ENCODE measurements around the gene VRK3. TPM values are rescaled to one million over a fixed set of nuclear protein-coding genes. Genes with fewer than 3 reads are reported as not detected.

VRK3 gene
- total and polyA plus RNA-seq, 2 donors, result 27.2 to 41.3 TPM

DNA sequence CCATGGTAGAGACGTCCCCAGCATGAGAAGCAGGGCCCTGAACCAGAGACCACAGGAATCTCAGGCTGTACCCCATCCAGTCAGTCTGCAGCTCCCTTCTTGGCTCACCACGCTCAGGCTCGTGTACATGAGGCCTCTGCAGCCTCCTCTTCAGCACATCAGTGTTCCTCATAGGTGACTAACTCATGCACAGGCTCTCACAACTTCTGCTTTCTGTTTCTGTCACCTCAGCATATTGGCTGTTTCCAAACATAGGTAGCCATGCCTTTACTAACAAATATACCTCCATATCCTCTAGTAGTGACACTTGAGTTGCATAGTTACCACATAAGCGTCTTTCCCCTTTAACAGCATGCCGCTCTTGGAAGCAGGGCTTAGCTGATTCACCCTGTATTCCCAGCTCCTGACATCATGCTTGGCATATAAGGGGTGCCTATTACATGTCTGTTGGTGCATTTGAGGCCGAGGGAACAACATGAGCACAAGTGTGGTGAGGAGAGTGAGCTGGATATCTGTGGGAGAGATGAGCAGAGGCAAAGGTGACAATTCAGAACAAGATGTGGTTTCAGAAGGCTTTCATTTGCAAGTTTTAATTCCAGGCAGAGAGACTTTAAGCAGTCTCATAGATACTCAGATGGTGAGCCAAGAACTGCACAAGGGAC is 17.3 kb upstream of the VRK3 start:
- Histone ChIP-seq H3K9me3 (ENCODE audit: control insufficient read depth in 2 of 2, insufficient read depth in 1 of 2, low read length in 1 of 2) (peaks cover 14 to 29% of the 10 kb centered on the region in 2 donors), H3K4me3 (ENCODE audit: low read length in 2 of 2) (no peak overlapping the region), H3K4me1 (ENCODE audit: control insufficient read depth in 2 of 2, insufficient read depth in 2 of 2, low read length in 2 of 2) (no peaks in the 10 kb centered on the region), H3K36me3 (ENCODE audit: control insufficient read depth in 2 of 2, insufficient read depth in 2 of 2, low read length in 1 of 2) (peaks cover 65 to 75% of the 10 kb centered on the region in 2 donors), H3K27ac (ENCODE audit: low read depth in 1 of 2, low read length in 1 of 2) (no peak overlapping the region), H3K27me3 (ENCODE audit: control insufficient read depth in 2 of 2, insufficient read depth in 1 of 2, low read length in 1 of 2) (no peaks in the 10 kb centered on the region)
- 97% methylated on average over 6 of the region's 6 CpGs for WGBS
- no peak for DNase-seq (ENCODE audit: low read depth in 6 of 9, low spot score in 9 of 9)

- Histone ChIP-seq H3K9me3 (ENCODE audit: control insufficient read depth in 2 of 2, insufficient read depth in 1 of 2, low read length in 1 of 2) (peaks cover 14 to 20% of the 10 kb centered on the region in 2 donors), H3K36me3 (ENCODE audit: control insufficient read depth in 2 of 2, insufficient read depth in 2 of 2, low read length in 1 of 2) (peaks cover 57 to 78% of the 10 kb centered on the region in 2 donors), H3K27me3 (ENCODE audit: control insufficient read depth in 2 of 2, insufficient read depth in 1 of 2, low read length in 1 of 2) (no peaks in the 10 kb centered on the region), H3K4me3 (ENCODE audit: low read length in 2 of 2) (no peak overlapping the region), H3K4me1 (ENCODE audit: control insufficient read depth in 2 of 2, insufficient read depth in 2 of 2, low read length in 2 of 2) (no peaks in the 10 kb centered on the region), H3K27ac (ENCODE audit: low read depth in 1 of 2, low read length in 1 of 2) (no peak overlapping the region)
- no peak for DNase-seq (ENCODE audit: low read depth in 6 of 9, low spot score in 9 of 9)
- WGBS, result 99% methylated on average over 6 of the region's 6 CpGs
These were observed 15.8 kb upstream of the VRK3 start for GRCh38 chr19:50040967-50041366.

DNA sequence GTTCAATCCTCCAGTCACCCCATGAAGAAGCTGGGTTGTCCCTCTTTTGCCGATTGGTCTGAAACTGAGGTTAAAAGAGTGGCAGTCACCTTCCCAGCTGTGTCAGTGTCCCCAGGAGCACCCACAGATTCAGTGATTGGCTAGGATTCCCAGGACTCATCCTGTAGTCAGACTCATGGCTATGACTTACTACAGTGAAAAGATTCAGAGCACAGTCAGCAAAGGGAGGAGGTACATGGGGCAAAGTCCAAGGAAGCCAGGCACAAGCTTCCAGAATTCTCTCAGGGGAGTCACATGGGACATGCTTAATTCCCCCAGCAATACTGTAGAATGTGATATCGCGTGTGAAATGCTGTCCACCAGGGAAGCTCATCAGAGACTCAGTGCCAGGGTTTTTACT is 14.8 kb upstream of the VRK3 start:
- Histone ChIP-seq H3K36me3 (ENCODE audit: control insufficient read depth in 2 of 2, insufficient read depth in 2 of 2, low read length in 1 of 2) (peaks cover 47 to 68% of the 10 kb centered on the region in 2 donors), H3K4me3 (ENCODE audit: low read length in 2 of 2) (no peak overlapping the region), H3K9me3 (ENCODE audit: control insufficient read depth in 2 of 2, insufficient read depth in 1 of 2, low read length in 1 of 2) (peaks cover 6 to 10% of the 10 kb centered on the region in 2 donors), H3K4me1 (ENCODE audit: control insufficient read depth in 2 of 2, insufficient read depth in 2 of 2, low read length in 2 of 2) (no peaks in the 10 kb centered on the region), H3K27me3 (ENCODE audit: control insufficient read depth in 2 of 2, insufficient read depth in 1 of 2, low read length in 1 of 2) (no peaks in the 10 kb centered on the region), H3K27ac (ENCODE audit: low read depth in 1 of 2, low read length in 1 of 2) (no peak overlapping the region)
- WGBS, result 98% methylated on average over 3 of the region's 3 CpGs
- no peak for DNase-seq (ENCODE audit: low read depth in 6 of 9, low spot score in 9 of 9)

DNA sequence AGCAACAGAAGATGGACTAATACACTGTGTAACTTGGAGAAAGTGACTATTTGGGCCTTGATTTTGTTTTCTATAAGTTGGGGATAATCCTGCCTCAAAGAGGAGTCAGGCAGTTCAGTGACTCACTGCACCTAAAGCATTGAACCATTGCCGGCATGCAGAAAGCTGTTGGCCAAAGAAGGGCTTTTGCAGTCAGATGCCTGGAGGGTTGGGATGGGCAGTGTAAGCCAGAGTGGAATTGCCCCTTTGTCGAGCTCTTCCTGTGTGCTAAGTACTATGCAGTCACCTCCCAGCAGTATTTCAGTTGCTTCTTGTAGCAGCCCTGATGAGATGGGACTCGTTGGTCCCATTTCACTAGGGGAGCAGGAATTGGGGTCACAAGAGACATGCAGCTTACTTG is 11.7 kb upstream of the VRK3 start:
- H3K4me1 ChIP-seq (ENCODE audit: control insufficient read depth in 2 of 2, insufficient read depth in 2 of 2, low read length in 2 of 2), result no peaks in the 10 kb centered on the region
- WGBS, result 96% methylated on average over 3 of the region's 3 CpGs
- no peaks in the 10 kb centered on the region for H3K27me3 ChIP-seq (ENCODE audit: control insufficient read depth in 2 of 2, insufficient read depth in 1 of 2, low read length in 1 of 2)
- H3K4me3 ChIP-seq (ENCODE audit: low read length in 2 of 2), result no peak overlapping the region
- H3K36me3 ChIP-seq (ENCODE audit: control insufficient read depth in 2 of 2, insufficient read depth in 2 of 2, low read length in 1 of 2), result peaks cover 31 to 73% of the 10 kb centered on the region in 2 donors
- H3K27ac ChIP-seq (ENCODE audit: low read depth in 1 of 2, low read length in 1 of 2), result no peak overlapping the region
- DNase-seq (ENCODE audit: low read depth in 6 of 9, low spot score in 9 of 9), result no peak
- no peaks in the 10 kb centered on the region for H3K9me3 ChIP-seq (ENCODE audit: control insufficient read depth in 2 of 2, insufficient read depth in 1 of 2, low read length in 1 of 2)

DNA sequence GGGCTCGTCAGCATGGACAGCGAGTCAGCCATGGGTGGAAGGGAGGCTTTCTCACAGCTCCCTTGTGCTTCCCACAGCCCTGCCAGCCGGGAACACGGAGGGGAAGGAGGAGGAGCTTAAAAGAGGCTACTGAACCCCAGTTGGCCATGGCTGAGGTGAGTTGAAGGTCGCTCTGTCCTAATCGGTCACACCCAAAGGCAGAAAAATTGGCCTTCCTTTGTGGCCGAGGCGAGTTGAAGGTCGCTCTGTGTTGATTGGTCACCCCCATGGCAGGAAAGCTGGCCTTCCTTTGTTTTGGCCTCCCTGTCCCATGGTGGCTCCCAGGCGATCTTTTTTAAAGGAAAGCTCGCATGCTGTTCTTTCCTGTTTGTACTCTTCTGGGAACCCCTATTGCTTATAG is 5.8 kb upstream of the VRK3 start:
- H3K36me3 ChIP-seq (ENCODE audit: control insufficient read depth in 2 of 2, insufficient read depth in 2 of 2, low read length in 1 of 2), result peaks cover 16 to 41% of the 10 kb centered on the region in 2 donors
- H3K27me3 ChIP-seq (ENCODE audit: control insufficient read depth in 2 of 2, insufficient read depth in 1 of 2, low read length in 1 of 2), result no peaks in the 10 kb centered on the region
- peaks cover 0 to 9% of the 10 kb centered on the region in 2 donors for H3K9me3 ChIP-seq (ENCODE audit: control insufficient read depth in 2 of 2, insufficient read depth in 1 of 2, low read length in 1 of 2)
- H3K4me1 ChIP-seq (ENCODE audit: control insufficient read depth in 2 of 2, insufficient read depth in 2 of 2, low read length in 2 of 2), result peaks cover 3 to 6% of the 10 kb centered on the region in 2 donors
- H3K27ac ChIP-seq (ENCODE audit: low read depth in 1 of 2, low read length in 1 of 2), result no peak overlapping the region
- no peak for DNase-seq (ENCODE audit: low read depth in 6 of 9, low spot score in 9 of 9)
- WGBS, result 96% methylated on average over 11 of the region's 11 CpGs
- H3K4me3 ChIP-seq (ENCODE audit: low read length in 2 of 2), result no peak overlapping the region

GRCh38 chr19:50030225-50030624 is 5.1 kb upstream of the VRK3 start:
- Histone ChIP-seq H3K4me3 (ENCODE audit: low read length in 2 of 2) (no peak overlapping the region), H3K36me3 (ENCODE audit: control insufficient read depth in 2 of 2, insufficient read depth in 2 of 2, low read length in 1 of 2) (peaks cover 16 to 41% of the 10 kb centered on the region in 2 donors), H3K9me3 (ENCODE audit: control insufficient read depth in 2 of 2, insufficient read depth in 1 of 2, low read length in 1 of 2) (peaks cover 0 to 10% of the 10 kb centered on the region in 2 donors), H3K4me1 (ENCODE audit: control insufficient read depth in 2 of 2, insufficient read depth in 2 of 2, low read length in 2 of 2) (peaks cover 3 to 7% of the 10 kb centered on the region in 2 donors), H3K27me3 (ENCODE audit: control insufficient read depth in 2 of 2, insufficient read depth in 1 of 2, low read length in 1 of 2) (no peaks in the 10 kb centered on the region), H3K27ac (ENCODE audit: low read depth in 1 of 2, low read length in 1 of 2) (no peak overlapping the region)
- no peak for DNase-seq (ENCODE audit: low read depth in 6 of 9, low spot score in 9 of 9)
- WGBS, result 80% methylated on average over 6 of the region's 6 CpGs

GRCh38 chr19:50026550-50026906 is 1.4 kb upstream of the VRK3 start:
- Histone ChIP-seq H3K4me1 (ENCODE audit: control insufficient read depth in 2 of 2, insufficient read depth in 2 of 2, low read length in 2 of 2) (peaks cover 10 to 17% of the 10 kb centered on the region in 2 donors), H3K4me3 (ENCODE audit: low read length in 2 of 2) (no peak overlapping the region), H3K36me3 (ENCODE audit: control insufficient read depth in 2 of 2, insufficient read depth in 2 of 2, low read length in 1 of 2) (peaks cover 3 to 8% of the 10 kb centered on the region in 2 donors), H3K9me3 (ENCODE audit: control insufficient read depth in 2 of 2, insufficient read depth in 1 of 2, low read length in 1 of 2) (peaks cover 1 to 10% of the 10 kb centered on the region in 2 donors), H3K27ac (ENCODE audit: low read depth in 1 of 2, low read length in 1 of 2) (no peak overlapping the region), H3K27me3 (ENCODE audit: control insufficient read depth in 2 of 2, insufficient read depth in 1 of 2, low read length in 1 of 2) (no peaks in the 10 kb centered on the region)
- DNase-seq (ENCODE audit: low read depth in 6 of 9, low spot score in 9 of 9), result no peak
- 93% methylated on average over 7 of the region's 7 CpGs for WGBS

DNA sequence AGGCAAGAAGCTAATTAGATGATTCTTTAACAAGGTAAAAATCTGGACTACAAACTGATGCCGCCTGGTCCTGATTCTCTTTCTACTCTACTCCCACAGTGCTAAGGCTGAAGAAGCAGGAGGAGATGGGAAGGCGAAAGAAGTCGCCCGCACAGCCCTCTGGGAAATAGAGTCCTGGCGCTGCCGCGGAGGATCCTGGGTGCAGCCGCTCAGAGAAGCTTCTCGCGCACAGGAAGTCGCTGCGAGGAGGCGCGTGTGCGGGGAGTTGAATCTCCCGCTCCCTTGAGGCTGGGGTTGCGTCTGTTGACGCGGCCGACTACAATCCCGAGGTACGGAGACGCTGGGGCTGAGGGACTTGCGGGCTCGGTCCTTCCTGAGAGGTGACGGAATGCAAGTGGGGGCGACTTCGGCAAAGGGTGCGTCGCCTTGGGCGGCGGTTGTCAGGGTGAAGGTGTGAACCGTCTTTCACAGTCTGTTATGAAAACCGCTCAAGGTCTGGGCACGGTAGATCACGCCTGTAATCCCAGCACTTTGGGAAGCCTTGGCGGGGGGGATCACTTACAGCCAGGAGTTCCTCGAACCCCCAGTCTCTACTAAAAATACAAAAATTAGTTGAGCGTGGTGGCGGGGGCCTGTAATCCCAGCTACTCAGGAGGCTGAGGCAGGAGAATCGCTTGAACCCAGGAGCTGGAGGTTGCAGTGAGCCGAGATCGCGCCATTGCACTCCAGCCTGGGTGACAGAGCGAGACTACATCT is 800 bp upstream of the VRK3 start, which contains the start of gene ZNF473:
ZNF473 (plus strand) TSS at position 212 of the 756 bp plus-strand sequence. CDS start 5,078 bp downstream, outside the sequence.
- DNase-seq (ENCODE audit: low read depth in 6 of 9, low spot score in 9 of 9), result peak in 4 of 9 donors; percentile 92 to 95 (median 94)
- no peaks in the 10 kb centered on the region for H3K27me3 ChIP-seq (ENCODE audit: control insufficient read depth in 2 of 2, insufficient read depth in 1 of 2, low read length in 1 of 2)
- 13% methylated on average over 45 of the region's 45 CpGs for WGBS
- H3K4me3 ChIP-seq (ENCODE audit: low read length in 2 of 2), result peak within 1 kb of the TSS; percentile 78 to 92
- H3K4me1 ChIP-seq (ENCODE audit: control insufficient read depth in 2 of 2, insufficient read depth in 2 of 2, low read length in 2 of 2), result peaks cover 10 to 17% of the 10 kb centered on the region in 2 donors
- peaks cover 2 to 8% of the 10 kb centered on the region in 2 donors for H3K36me3 ChIP-seq (ENCODE audit: control insufficient read depth in 2 of 2, insufficient read depth in 2 of 2, low read length in 1 of 2)
- H3K27ac ChIP-seq (ENCODE audit: low read depth in 1 of 2, low read length in 1 of 2), result peak within 1 kb of the TSS; percentile 81 to 83
- H3K9me3 ChIP-seq (ENCODE audit: control insufficient read depth in 2 of 2, insufficient read depth in 1 of 2, low read length in 1 of 2), result peaks cover 1 to 10% of the 10 kb centered on the region in 2 donors

DNA sequence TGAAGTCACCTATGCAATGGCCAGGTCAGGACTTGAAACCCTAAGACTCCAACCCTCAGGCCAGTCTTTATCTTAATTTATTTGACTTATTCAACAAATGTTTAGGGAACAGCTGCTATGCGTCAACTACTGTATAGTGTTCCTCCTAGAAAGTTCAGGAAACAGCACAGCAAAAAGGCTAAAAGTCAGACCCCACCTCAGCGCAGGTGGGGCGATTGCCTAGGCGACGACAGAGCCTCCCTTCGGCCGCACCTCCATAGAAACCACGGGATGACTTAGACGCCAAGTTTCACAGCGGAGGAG is 502 bp downstream of the VRK3 start:
- DNase-seq (ENCODE audit: low read depth in 6 of 9, low spot score in 9 of 9), result no peak
- no peaks in the 10 kb centered on the region for H3K27me3 ChIP-seq (ENCODE audit: control insufficient read depth in 2 of 2, insufficient read depth in 1 of 2, low read length in 1 of 2)
- H3K4me3 ChIP-seq (ENCODE audit: low read length in 2 of 2), result peak overlapping the region; percentile 78 to 92
- WGBS, result 1% methylated on average over 10 of the region's 10 CpGs
- H3K27ac ChIP-seq (ENCODE audit: low read depth in 1 of 2, low read length in 1 of 2), result peak overlapping the region; percentile 81 to 83
- peaks cover 10 to 17% of the 10 kb centered on the region in 2 donors for H3K4me1 ChIP-seq (ENCODE audit: control insufficient read depth in 2 of 2, insufficient read depth in 2 of 2, low read length in 2 of 2)
- peaks cover 1 to 10% of the 10 kb centered on the region in 2 donors for H3K9me3 ChIP-seq (ENCODE audit: control insufficient read depth in 2 of 2, insufficient read depth in 1 of 2, low read length in 1 of 2)
- peaks cover 7 to 10% of the 10 kb centered on the region in 2 donors for H3K36me3 ChIP-seq (ENCODE audit: control insufficient read depth in 2 of 2, insufficient read depth in 2 of 2, low read length in 1 of 2)

Data from thymus (tissue), 11 donors.